ENCODE results near the gene CDH8. TPM values are rescaled to one million over a fixed set of nuclear protein-coding genes. Genes with fewer than 3 reads are reported as not detected.

Gene CDH8
- total RNA-seq, 1 experiment from 2014 or later, result 1.7 TPM

- peaks cover 2% of the 10 kb centered on the region for H3K27me3 Mint-ChIP-seq (ENCODE audit: insufficient read depth, unreplicated experiment)
- no peaks in the 10 kb centered on the region for H3K36me3 Mint-ChIP-seq (ENCODE audit: insufficient read depth, unreplicated experiment)
- no TSS peak for BruUV-seq (replicated peaks)
- Histone ChIP-seq H3K4me1 (no peaks in the 10 kb centered on the region), H3K36me3 (ENCODE audit: control insufficient read depth, insufficient read depth, low read length) (no peaks in the 10 kb centered on the region), H3K27me3 (replicated peaks; ENCODE audit: control insufficient read depth, insufficient read depth, low read length) (no peaks in the 10 kb centered on the region), H3K4me3 (ENCODE audit: low read depth, low read length) (no peak overlapping the region), H3K9me3 (no peaks in the 10 kb centered on the region)
- H3K4me3 Mint-ChIP-seq (ENCODE audit: unreplicated experiment), result no peak overlapping the region
- ChIA-PET POLR2A (no interaction called here), CTCF (no interaction called here)
- intact Hi-C loops (cut with micrococcal nuclease; ENCODE audit: unreplicated experiment), result no loop called here
- TF ChIP-seq, protein P1, sequence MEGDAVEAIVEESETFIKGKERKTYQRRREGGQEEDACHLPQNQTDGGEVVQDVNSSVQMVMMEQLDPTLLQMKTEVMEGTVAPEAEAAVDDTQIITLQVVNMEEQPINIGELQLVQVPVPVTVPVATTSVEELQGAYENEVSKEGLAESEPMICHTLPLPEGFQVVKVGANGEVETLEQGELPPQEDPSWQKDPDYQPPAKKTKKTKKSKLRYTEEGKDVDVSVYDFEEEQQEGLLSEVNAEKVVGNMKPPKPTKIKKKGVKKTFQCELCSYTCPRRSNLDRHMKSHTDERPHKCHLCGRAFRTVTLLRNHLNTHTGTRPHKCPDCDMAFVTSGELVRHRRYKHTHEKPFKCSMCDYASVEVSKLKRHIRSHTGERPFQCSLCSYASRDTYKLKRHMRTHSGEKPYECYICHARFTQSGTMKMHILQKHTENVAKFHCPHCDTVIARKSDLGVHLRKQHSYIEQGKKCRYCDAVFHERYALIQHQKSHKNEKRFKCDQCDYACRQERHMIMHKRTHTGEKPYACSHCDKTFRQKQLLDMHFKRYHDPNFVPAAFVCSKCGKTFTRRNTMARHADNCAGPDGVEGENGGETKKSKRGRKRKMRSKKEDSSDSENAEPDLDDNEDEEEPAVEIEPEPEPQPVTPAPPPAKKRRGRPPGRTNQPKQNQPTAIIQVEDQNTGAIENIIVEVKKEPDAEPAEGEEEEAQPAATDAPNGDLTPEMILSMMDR (IDR thresholded peaks at IDR 0.05; ENCODE audit: insufficient read depth in 1 of 2, low read depth in 1 of 2, low read length in 1 of 2, severe bottlenecking in 1 of 2, unreplicated experiment in 1 of 2), result no peak
- DNase-seq, result no peak
- H3K27ac Mint-ChIP-seq (ENCODE audit: unreplicated experiment), result no peak overlapping the region
- H3K4me1 Mint-ChIP-seq (ENCODE audit: low read depth, unreplicated experiment), result no peaks in the 10 kb centered on the region
- H3K9me3 Mint-ChIP-seq (ENCODE audit: unreplicated experiment), result no peaks in the 10 kb centered on the region
These were observed 37.8 kb downstream of the CDH8 start for GRCh38 chr16:61998460-61998859.

DNA sequence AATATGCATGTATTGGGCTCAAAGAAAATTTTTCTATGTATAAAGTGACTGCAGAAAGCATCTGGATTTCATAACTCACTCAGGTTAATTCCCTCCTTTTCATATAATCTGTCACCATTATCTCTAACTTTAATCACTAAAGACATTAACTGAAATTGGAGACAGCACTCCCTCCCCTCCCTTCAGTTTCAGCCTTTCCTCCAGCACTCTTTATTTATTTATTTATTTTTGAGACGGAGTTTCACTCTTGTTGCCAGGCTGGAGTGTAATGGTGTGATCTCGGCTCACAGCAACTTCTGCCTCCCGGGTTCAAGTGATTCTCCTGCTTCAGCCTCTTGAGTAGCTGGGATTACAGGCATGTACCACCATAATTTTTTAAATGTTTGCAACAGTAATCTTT lies 43.1 kb downstream of the CDH8 start:
- Mint-ChIP-seq H3K4me3 (ENCODE audit: unreplicated experiment) (no peak overlapping the region), H3K36me3 (ENCODE audit: insufficient read depth, unreplicated experiment) (no peaks in the 10 kb centered on the region), H3K4me1 (ENCODE audit: low read depth, unreplicated experiment) (no peaks in the 10 kb centered on the region), H3K27me3 (ENCODE audit: insufficient read depth, unreplicated experiment) (no peaks in the 10 kb centered on the region), H3K9me3 (ENCODE audit: unreplicated experiment) (no peaks in the 10 kb centered on the region), H3K27ac (ENCODE audit: unreplicated experiment) (no peak overlapping the region)
- H3K4me1 ChIP-seq, result no peaks in the 10 kb centered on the region
- CTCF ChIA-PET, result no interaction called here
- H3K27me3 ChIP-seq (replicated peaks; ENCODE audit: control insufficient read depth, insufficient read depth, low read length), result no peaks in the 10 kb centered on the region
- no peaks in the 10 kb centered on the region for H3K9me3 ChIP-seq
- H3K36me3 ChIP-seq (ENCODE audit: control insufficient read depth, insufficient read depth, low read length), result no peaks in the 10 kb centered on the region
- POLR2A ChIA-PET, result no interaction called here
- TF ChIP-seq, protein P1 (IDR thresholded peaks at IDR 0.05; ENCODE audit: insufficient read depth in 1 of 2, low read depth in 1 of 2, low read length in 1 of 2, severe bottlenecking in 1 of 2, unreplicated experiment in 1 of 2), result no peak
- no TSS peak for BruUV-seq (replicated peaks)
- no peak overlapping the region for H3K4me3 ChIP-seq (ENCODE audit: low read depth, low read length)
- intact Hi-C loops (cut with micrococcal nuclease; ENCODE audit: unreplicated experiment), result no loop called here
- no peak for DNase-seq

- TF ChIP-seq, protein P1 (IDR thresholded peaks at IDR 0.05; ENCODE audit: insufficient read depth in 1 of 2, low read depth in 1 of 2, low read length in 1 of 2, severe bottlenecking in 1 of 2, unreplicated experiment in 1 of 2), result no peak
- BruUV-seq (replicated peaks), result no TSS peak
- no peaks in the 10 kb centered on the region for H3K4me1 ChIP-seq
- H3K4me3 ChIP-seq (ENCODE audit: low read depth, low read length), result no peak overlapping the region
- ChIA-PET POLR2A (no interaction called here), CTCF (no interaction called here)
- Mint-ChIP-seq H3K36me3 (ENCODE audit: insufficient read depth, unreplicated experiment) (no peaks in the 10 kb centered on the region), H3K27ac (ENCODE audit: unreplicated experiment) (no peak overlapping the region), H3K4me1 (ENCODE audit: low read depth, unreplicated experiment) (no peaks in the 10 kb centered on the region), H3K27me3 (ENCODE audit: insufficient read depth, unreplicated experiment) (no peaks in the 10 kb centered on the region), H3K4me3 (ENCODE audit: unreplicated experiment) (no peak overlapping the region), H3K9me3 (ENCODE audit: unreplicated experiment) (no peaks in the 10 kb centered on the region)
- DNase-seq, result no peak
- H3K36me3 ChIP-seq (ENCODE audit: control insufficient read depth, insufficient read depth, low read length), result no peaks in the 10 kb centered on the region
- intact Hi-C loops (cut with micrococcal nuclease; ENCODE audit: unreplicated experiment), result no loop called here
- H3K9me3 ChIP-seq, result 0 out of 2 replicates have a peak, but pooled peaks cover 3% of the 10 kb centered on the region
- no peaks in the 10 kb centered on the region for H3K27me3 ChIP-seq (replicated peaks; ENCODE audit: control insufficient read depth, insufficient read depth, low read length)
These were observed 48.7 kb downstream of the CDH8 start for GRCh38 chr16:61987474-61988012.

Measured in Caco-2 (cell line).